Spleen (tissue), 7 donors: ENCODE data around the gene PLA2G4A.

Experiments
- CTCF ChIP-seq, 11 experiments: fragments of 200-600 bp in 7 of 11; fragments of 450-650 bp in 4 of 11; sonication (generic) in 4 of 11; IDR thresholded peaks in 8 of 11; conservative IDR thresholded peaks in 3 of 11; 1 replicate in 7 of 11; 2 replicates in 4 of 11; pipeline versions ENCODE4 v1.4.0 to v1.8.0; 2016 to 2021; ENCODE audit warnings: antibody characterized with exemption in 11 of 11, inconsistent platforms in 4 of 11, mild to moderate bottlenecking in 1 of 11
- POLR2A ChIP-seq, 3 donors: fragments of 450-650 bp; IDR thresholded peaks; one replicate each; pipeline ENCODE4 v1.5.1; 2017; ENCODE audit warnings: antibody characterized with exemption in 3 of 3, mild to moderate bottlenecking in 1 of 3
- POLR2AphosphoS5 ChIP-seq, 3 donors: sonication (generic); formaldehyde crosslinking; IDR thresholded peaks; one replicate each; pipeline ENCODE4 v1.5.1; 2017; ENCODE audit warnings: antibody characterized with exemption in 3 of 3
- donor health status: DM: no; HTN: no; CAD: no; lungs with moderate emphysema.
- donor health status: DM: no; HTN: no; CAD: no.
- donor health status: DM: no; HTN: no; CAD: no.

- TF ChIP-seq POLR2AphosphoS5 (IDR thresholded peaks at IDR 0.05) (no peak), CTCF (IDR thresholded peaks at IDR 0.05 in 8 of 11, conservative IDR thresholded peaks at IDR 0.05 in 3 of 11) (no peak), POLR2A (IDR thresholded peaks at IDR 0.05) (no peak)
These were observed 154.6 kb downstream of the PLA2G4A start for GRCh38 chr1:186983327-186983726.
